Choroid plexus epithelial cell (primary cell): ENCODE data around the gene THAP8.

Experiments
- DNase-seq: peaks from one replicate; pipeline ENCODE4 v3.0.0-alpha.2; 2010; ENCODE audit warnings: low read depth
- H3K4me3 ChIP-seq: 2 replicates; pipeline ENCODE4 v1.5.1; 2011; ENCODE audit warnings: low read depth, mild to moderate bottlenecking, control low read depth, low read length, moderate library complexity
- CTCF ChIP-seq: conservative IDR thresholded peaks from 2 replicates; pipeline ENCODE4 v1.5.1; 2011; ENCODE audit warnings: low read depth, mild to moderate bottlenecking, control low read depth, inconsistent platforms, low read length, moderate library complexity

THAP8 gene

GRCh38 chr19:36067681-36068080, 13.6 kb upstream of the THAP8 start:
- DNase-seq: no peak
- TF ChIP-seq CTCF: no peak
- H3K4me3 ChIP-seq: no peak overlapping the region

GRCh38 chr19:36064826-36065225, 10.7 kb upstream of the THAP8 start:
- H3K4me3 ChIP-seq: no peak overlapping the region
- no peak for DNase-seq
- no peak for TF ChIP-seq CTCF

- no peak overlapping the region for H3K4me3 ChIP-seq
- DNase-seq: no peak
- TF ChIP-seq CTCF: no peak
These were observed 7.3 kb upstream of the THAP8 start for GRCh38 chr19:36061367-36061766.

GRCh38 chr19:36060430-36060829, 6.3 kb upstream of the THAP8 start:
- DNase-seq: peak; percentile 86
- no peak overlapping the region for H3K4me3 ChIP-seq
- peak; percentile 90 for TF ChIP-seq CTCF

GRCh38 chr19:36059180-36059910, 5.3 kb upstream of the THAP8 start:
- no peak for DNase-seq
- H3K4me3 ChIP-seq: no peak overlapping the region
- no peak for TF ChIP-seq CTCF

- no peak for DNase-seq
- no peak overlapping the region for H3K4me3 ChIP-seq
- TF ChIP-seq CTCF: no peak
These were observed 4.5 kb upstream of the THAP8 start for GRCh38 chr19:36058481-36059179.
